ENCODE results near the gene ZNF511. TPM values are rescaled to one million over a fixed set of nuclear protein-coding genes. Genes with fewer than 3 reads are reported as not detected.

ZNF511 gene
- total RNA-seq, 1 experiment from 2014 or later, result 78.4 TPM

GRCh38 chr10:133276435-133277201, 32.1 kb upstream of the ZNF511 start, which contains the start of gene ADAM8:
Gene ADAM8 (minus strand): TSS chr10:133276868. CDS start chr10:133276817, 51 bp downstream.
- ATAC-seq, result peak; percentile 28

DNA sequence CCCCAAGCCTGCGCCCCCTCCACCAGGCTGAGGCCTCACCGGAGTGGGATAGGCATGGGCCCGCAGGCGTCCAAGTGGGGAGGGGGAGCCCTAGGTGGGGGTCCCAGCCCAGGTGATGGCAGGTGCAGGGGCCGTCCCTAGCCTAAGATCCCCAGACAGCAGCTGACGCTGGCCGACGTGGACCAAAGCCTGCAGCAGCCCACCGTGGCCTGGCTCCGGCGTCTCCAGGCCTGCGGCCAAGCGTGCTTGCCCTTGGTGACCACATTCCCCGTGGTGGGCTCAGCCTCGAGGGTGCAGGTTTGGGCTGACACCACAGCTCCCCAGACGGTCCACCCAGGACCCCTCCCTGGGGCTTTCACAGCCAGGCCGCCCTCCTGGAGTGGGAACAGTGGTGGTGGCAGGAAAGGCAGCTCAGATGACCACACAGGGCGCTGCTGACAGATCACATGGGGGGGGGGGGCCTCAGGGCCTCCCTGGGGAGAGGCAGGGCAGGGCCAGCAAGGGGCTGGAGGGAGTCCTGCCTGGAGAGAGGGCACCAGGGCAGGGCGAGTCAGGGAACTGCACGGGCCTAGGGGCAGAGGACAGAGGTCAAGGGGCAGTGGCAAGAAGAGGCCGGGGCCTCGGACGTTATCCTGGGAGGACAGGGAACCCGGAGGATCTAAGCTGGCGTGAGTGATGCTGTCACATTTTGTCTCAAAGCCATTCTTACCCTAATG, 31.3 kb upstream of the ZNF511 start:
- Histone ChIP-seq H3K9me3 (ENCODE audit: low read length) (no peaks in the 10 kb centered on the region), H3K27ac (ENCODE audit: low read length) (peak overlapping the region; percentile 98), H2AFZ (ENCODE audit: low read length) (no peak overlapping the region), H3K36me3 (ENCODE audit: low read depth, low read length) (no peaks in the 10 kb centered on the region; the same call in 1 of the 2 replicates), H3K4me2 (ENCODE audit: low read length) (peak overlapping the region; percentile 97), H3K9ac (ENCODE audit: low read length) (peak overlapping the region; percentile 96), H4K20me1 (ENCODE audit: low read length) (no peaks in the 10 kb centered on the region), H3K4me3 (ENCODE audit: low read length) (peak overlapping the region; percentile 51), H3F3A (ENCODE audit: low read length, unreplicated experiment) (peaks cover 4% of the 10 kb centered on the region), H3K9me2 (replicated peaks; ENCODE audit: low read length) (no peaks in the 10 kb centered on the region), H3K4me1 (ENCODE audit: insufficient read depth, low read length) (peaks cover 54% of the 10 kb centered on the region), H3K79me2 (ENCODE audit: low read length) (peaks cover 32% of the 10 kb centered on the region), H3K27me3 (ENCODE audit: low read length) (no peaks in the 10 kb centered on the region)
- POLR2A ChIA-PET (ENCODE audit: unreplicated experiment), result no interaction called here
- TF ChIP-seq, protein P1, sequence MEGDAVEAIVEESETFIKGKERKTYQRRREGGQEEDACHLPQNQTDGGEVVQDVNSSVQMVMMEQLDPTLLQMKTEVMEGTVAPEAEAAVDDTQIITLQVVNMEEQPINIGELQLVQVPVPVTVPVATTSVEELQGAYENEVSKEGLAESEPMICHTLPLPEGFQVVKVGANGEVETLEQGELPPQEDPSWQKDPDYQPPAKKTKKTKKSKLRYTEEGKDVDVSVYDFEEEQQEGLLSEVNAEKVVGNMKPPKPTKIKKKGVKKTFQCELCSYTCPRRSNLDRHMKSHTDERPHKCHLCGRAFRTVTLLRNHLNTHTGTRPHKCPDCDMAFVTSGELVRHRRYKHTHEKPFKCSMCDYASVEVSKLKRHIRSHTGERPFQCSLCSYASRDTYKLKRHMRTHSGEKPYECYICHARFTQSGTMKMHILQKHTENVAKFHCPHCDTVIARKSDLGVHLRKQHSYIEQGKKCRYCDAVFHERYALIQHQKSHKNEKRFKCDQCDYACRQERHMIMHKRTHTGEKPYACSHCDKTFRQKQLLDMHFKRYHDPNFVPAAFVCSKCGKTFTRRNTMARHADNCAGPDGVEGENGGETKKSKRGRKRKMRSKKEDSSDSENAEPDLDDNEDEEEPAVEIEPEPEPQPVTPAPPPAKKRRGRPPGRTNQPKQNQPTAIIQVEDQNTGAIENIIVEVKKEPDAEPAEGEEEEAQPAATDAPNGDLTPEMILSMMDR (conservative IDR thresholded peaks at IDR 0.05; ENCODE audit: low read depth, low read length), result no peak
- TF ChIP-seq EZH2phosphoT487 (IDR thresholded peaks at IDR 0.05; ENCODE audit: borderline replicate concordance, low read length), result no peak
- no peak for TF ChIP-seq EZH2 (IDR thresholded peaks at IDR 0.05; ENCODE audit: low read length, unreplicated experiment)
- no TSS peak for BruUV-seq (replicated peaks)
- ATAC-seq, result no peak
- intact Hi-C loops (cut with micrococcal nuclease), result no loop called here
- CTCF ChIA-PET, result no interaction called here
- DNase-seq, result no peak

More at GRCh38 chr10:133276435-133277201, 32.1 kb upstream of the ZNF511 start, which contains the start of gene ADAM8:
- Histone ChIP-seq H3K27ac (ENCODE audit: low read length) (peak within 1 kb of the TSS; percentile 98), H3K9me2 (replicated peaks; ENCODE audit: low read length) (no peaks in the 10 kb centered on the region), H3K4me3 (ENCODE audit: low read length) (peak within 1 kb of the TSS; percentile 82), H2AFZ (ENCODE audit: low read length) (no peak within 1 kb of the TSS), H3K27me3 (ENCODE audit: low read length) (no peaks in the 10 kb centered on the region), H3K4me2 (ENCODE audit: low read length) (peak within 1 kb of the TSS; percentile 97), H3K36me3 (ENCODE audit: low read depth, low read length) (no peaks in the 10 kb centered on the region; the same call in 1 of the 2 replicates), H3K9ac (ENCODE audit: low read length) (peak within 1 kb of the TSS; percentile 96), H3F3A (ENCODE audit: low read length, unreplicated experiment) (peaks cover 4% of the 10 kb centered on the region), H3K4me1 (ENCODE audit: insufficient read depth, low read length) (peaks cover 54% of the 10 kb centered on the region), H3K9me3 (ENCODE audit: low read length) (no peaks in the 10 kb centered on the region), H4K20me1 (ENCODE audit: low read length) (no peaks in the 10 kb centered on the region), H3K79me2 (ENCODE audit: low read length) (peaks cover 32% of the 10 kb centered on the region)
- TF ChIP-seq EZH2 (IDR thresholded peaks at IDR 0.05; ENCODE audit: low read length, unreplicated experiment) (no peak), EZH2phosphoT487 (IDR thresholded peaks at IDR 0.05; ENCODE audit: borderline replicate concordance, low read length) (no peak)
- TF ChIP-seq, protein P1 (conservative IDR thresholded peaks at IDR 0.05; ENCODE audit: low read depth, low read length), result no peak
- POLR2A ChIA-PET (ENCODE audit: unreplicated experiment), result no interaction called here
- BruUV-seq (replicated peaks), result no TSS peak
- CTCF ChIA-PET, result no interaction called here
- intact Hi-C loops (cut with micrococcal nuclease), result no loop called here
- DNase-seq, result peak; percentile 61

Data from PC-3 (cell line).